Gastrocnemius medialis (tissue), 4 donors: ENCODE data around the gene SHH. TPM values are rescaled to one million over a fixed set of nuclear protein-coding genes. Genes with fewer than 3 reads are reported as not detected.

Experiments
- ATAC-seq, 2 donors: fragments of 150-250 bp; one replicate each; pipeline ENCODE4 v1.9.1; 2016
- DNase-seq, 2 donors: peaks; one replicate each; pipeline ENCODE4 v3.0.0-alpha.2; 2019
- H3K27ac ChIP-seq, 4 donors: fragments of 200-600 bp; sonication (generic); 1 replicate in 1 of 4; 2 replicates in 3 of 4; pipeline ENCODE4 v1.5.1; 2016 to 2018; ENCODE audit warnings: mild to moderate bottlenecking in 2 of 4, moderate library complexity in 1 of 4
- H3K27me3 ChIP-seq, 3 donors: fragments of 200-600 bp; sonication (generic) in 2 of 3; 1 replicate in 1 of 3; 2 replicates in 2 of 3; pipeline versions ENCODE4 v1.5.1 to v1.6.0; 2016 to 2019; ENCODE audit warnings: mild to moderate bottlenecking in 1 of 3, moderate library complexity in 1 of 3
- H3K36me3 ChIP-seq, 2 donors: fragments of 200-600 bp; sonication (generic) in 1 of 2; one replicate each; pipeline ENCODE4 v1.5.1; 2017 to 2018
- H3K4me1 ChIP-seq, 2 donors: fragments of 200-600 bp; sonication (generic) in 1 of 2; one replicate each; pipeline ENCODE4 v1.5.1; 2016 to 2017; ENCODE audit warnings: mild to moderate bottlenecking in 2 of 2
- H3K4me3 ChIP-seq, 4 donors: fragments of 200-600 bp; sonication (generic) in 3 of 4; 1 replicate in 1 of 4; 2 replicates in 3 of 4; pipeline ENCODE4 v1.5.1; 2016 to 2019; ENCODE audit warnings: mild to moderate bottlenecking in 2 of 4
- H3K9me3 ChIP-seq, 3 donors: fragments of 200-600 bp; sonication (generic) in 2 of 3; 1 replicate in 1 of 3; 2 replicates in 2 of 3; pipeline ENCODE4 v1.5.1; 2016 to 2019
- POLR2A ChIP-seq, 2 donors: fragments of 450-650 bp; IDR thresholded peaks; one replicate each; pipeline ENCODE4 v1.6.1; 2017; ENCODE audit warnings: antibody characterized with exemption in 2 of 2, mild to moderate bottlenecking in 2 of 2, moderate library complexity in 2 of 2
- in situ Hi-C, 4 donors: fragments of 200-750 bp; cut with MboI; loops; one replicate each; pipeline versions ENCODE4 v1.15.0 to v1.8.0; 2017; ENCODE audit warnings: low sequenced_read_pairs in 4 of 4
- intact Hi-C: fragments of 100-400 bp; cut with DNase I; formaldehyde crosslinking; loops from one replicate; pipeline ENCODE4 v1.15.1; 2023; ENCODE audit warnings: low total_unique reads
- total RNA-seq, 4 donors: library from RNA; depleted of rRNA; stranded (reverse); fragments of >200 nt; gene quantifications; one replicate each; pipeline versions ENCODE4 v1.1.0 to v1.2.3, GENCODE V29; 2016
- TF ChIP-seq, protein P1 (sequence below), 5 experiments: fragments of 450-650 bp in 3 of 5; fragments of 200-600 bp in 2 of 5; sonication (generic) in 2 of 5; IDR thresholded peaks in 4 of 5; conservative IDR thresholded peaks in 1 of 5; 1 replicate in 4 of 5; 2 replicates in 1 of 5; pipeline ENCODE4 v1.5.1; 2016 to 2019; ENCODE audit warnings: antibody characterized with exemption in 5 of 5, mild to moderate bottlenecking in 3 of 5, moderate library complexity in 3 of 5

SHH gene
- total RNA-seq, 4 donors from 2014 or later: not detected

DNA sequence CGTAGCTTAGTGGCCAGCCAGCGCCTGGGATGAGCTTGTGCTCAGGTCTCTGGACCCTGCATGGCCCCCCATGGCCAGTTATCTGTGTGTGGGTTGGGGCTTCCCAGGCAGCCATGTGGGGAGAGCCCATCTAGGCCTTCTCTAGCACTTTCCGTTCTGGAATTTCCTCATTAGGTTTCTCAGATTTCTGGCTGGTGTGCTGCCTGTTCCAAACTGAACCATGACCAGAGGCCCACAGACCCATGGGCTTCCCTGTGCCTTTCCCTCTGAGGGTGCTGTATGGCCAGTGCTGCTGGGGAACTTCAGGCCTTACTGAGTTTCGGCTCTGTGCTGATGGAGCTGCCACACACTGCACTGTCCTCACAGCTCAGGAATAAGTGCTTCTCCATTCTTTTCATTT is 50.2 kb downstream of the SHH start:
- no peak for TF ChIP-seq POLR2A (IDR thresholded peaks at IDR 0.05)
- TF ChIP-seq, protein P1, sequence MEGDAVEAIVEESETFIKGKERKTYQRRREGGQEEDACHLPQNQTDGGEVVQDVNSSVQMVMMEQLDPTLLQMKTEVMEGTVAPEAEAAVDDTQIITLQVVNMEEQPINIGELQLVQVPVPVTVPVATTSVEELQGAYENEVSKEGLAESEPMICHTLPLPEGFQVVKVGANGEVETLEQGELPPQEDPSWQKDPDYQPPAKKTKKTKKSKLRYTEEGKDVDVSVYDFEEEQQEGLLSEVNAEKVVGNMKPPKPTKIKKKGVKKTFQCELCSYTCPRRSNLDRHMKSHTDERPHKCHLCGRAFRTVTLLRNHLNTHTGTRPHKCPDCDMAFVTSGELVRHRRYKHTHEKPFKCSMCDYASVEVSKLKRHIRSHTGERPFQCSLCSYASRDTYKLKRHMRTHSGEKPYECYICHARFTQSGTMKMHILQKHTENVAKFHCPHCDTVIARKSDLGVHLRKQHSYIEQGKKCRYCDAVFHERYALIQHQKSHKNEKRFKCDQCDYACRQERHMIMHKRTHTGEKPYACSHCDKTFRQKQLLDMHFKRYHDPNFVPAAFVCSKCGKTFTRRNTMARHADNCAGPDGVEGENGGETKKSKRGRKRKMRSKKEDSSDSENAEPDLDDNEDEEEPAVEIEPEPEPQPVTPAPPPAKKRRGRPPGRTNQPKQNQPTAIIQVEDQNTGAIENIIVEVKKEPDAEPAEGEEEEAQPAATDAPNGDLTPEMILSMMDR (IDR thresholded peaks at IDR 0.05 in 4 of 5, conservative IDR thresholded peaks at IDR 0.05 in 1 of 5): no peak
- no peak for DNase-seq
- intact Hi-C loops: loop anchor here (10.0 kb wide), 1 partner anchor 837 kb away; no protein-coding TSS in a partner anchor
- no peaks in the 10 kb centered on the region for H3K9me3 ChIP-seq
- no peaks in the 10 kb centered on the region for H3K27me3 ChIP-seq
- in situ Hi-C loops: loop anchor here in 1 of 4 donors (25.0 kb wide), 1 partner anchor 825 kb away; no protein-coding TSS in a partner anchor
- H3K36me3 ChIP-seq: peaks cover 0 to 23% of the 10 kb centered on the region in 2 donors
- H3K4me1 ChIP-seq: peaks cover 19 to 28% of the 10 kb centered on the region in 2 donors
- no peak overlapping the region for H3K4me3 ChIP-seq
- ATAC-seq: no peak
- peak overlapping the region in 3 of 4 donors; percentile 20 to 67 (median 32) for H3K27ac ChIP-seq

DNA sequence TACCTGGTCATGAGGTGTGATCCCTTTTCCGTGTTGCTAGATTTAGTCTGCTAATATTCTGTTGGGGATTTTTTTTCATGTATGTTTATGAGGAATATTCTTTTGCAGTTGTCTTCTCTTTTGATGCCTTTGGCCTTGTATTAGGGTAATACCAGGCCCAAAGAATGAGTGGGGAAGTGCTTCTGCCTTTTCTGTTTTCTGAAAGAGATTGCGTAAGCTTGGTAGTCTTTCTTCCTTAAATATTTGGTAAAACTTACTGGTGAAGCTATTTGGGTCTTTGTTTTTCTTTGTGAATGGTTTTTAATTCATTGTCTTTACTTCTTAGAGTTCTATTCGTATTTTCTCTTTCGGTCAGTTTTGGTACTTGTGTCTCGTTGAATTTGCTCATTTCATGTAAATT is 51.1 kb downstream of the SHH start:
- H3K9me3 ChIP-seq: no peaks in the 10 kb centered on the region
- TF ChIP-seq, protein P1 (IDR thresholded peaks at IDR 0.05 in 4 of 5, conservative IDR thresholded peaks at IDR 0.05 in 1 of 5): no peak
- intact Hi-C loops (loop anchor here (10.0 kb wide), 1 partner anchor 836 kb away; no protein-coding TSS in a partner anchor), in situ Hi-C loops (loop anchor here in 1 of 4 donors (25.0 kb wide), 1 partner anchor 824 kb away; no protein-coding TSS in a partner anchor)
- DNase-seq (no peak), ATAC-seq (no peak)
- H3K4me1 ChIP-seq: peaks cover 19 to 28% of the 10 kb centered on the region in 2 donors
- H3K27me3 ChIP-seq: no peaks in the 10 kb centered on the region
- H3K4me3 ChIP-seq: no peak overlapping the region
- H3K27ac ChIP-seq: no peak overlapping the region
- peaks cover 0 to 14% of the 10 kb centered on the region in 2 donors for H3K36me3 ChIP-seq

DNA sequence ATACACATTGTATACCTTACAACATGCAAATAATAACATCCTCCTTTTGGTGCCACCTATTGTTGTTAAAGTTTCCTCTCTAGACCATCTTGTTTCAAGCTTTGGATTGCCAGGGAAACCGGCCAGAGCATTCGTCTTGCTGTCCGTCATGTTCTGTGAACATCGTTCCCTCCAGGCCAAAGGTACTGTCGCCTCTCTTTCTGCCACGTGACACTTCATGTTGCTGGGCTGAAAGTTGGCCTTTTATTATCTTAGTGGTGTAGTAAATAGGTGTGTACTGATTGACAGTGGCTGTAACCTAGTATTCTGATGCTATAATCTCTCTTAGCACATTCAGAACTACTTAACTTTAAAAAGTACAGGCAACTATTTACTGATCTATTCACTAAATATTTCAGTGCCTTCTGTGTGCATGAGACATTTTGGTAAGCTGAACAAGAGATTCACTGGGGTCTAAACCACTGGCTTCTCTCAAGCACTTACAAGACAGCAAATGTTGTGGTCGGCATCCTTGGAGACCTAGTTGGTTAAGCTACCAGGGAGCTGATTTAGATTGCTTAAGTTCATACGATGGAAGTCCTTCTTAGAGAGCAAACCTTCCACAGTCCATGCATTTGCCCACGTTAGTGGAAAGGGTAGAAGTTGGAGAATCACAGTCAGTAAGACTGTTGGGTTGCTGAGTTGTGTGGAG is 52.4 kb downstream of the SHH start:
- H3K27ac ChIP-seq: no peak overlapping the region
- peaks cover 28 to 37% of the 10 kb centered on the region in 2 donors for H3K4me1 ChIP-seq
- intact Hi-C loops (loop anchor here (10.0 kb wide), 1 partner anchor 835 kb away; no protein-coding TSS in a partner anchor), in situ Hi-C loops (loop anchor here in 2 of 4 donors (10.0 to 25.0 kb wide), 2 partner anchors 155 to 823 kb away; no protein-coding TSS in a partner anchor)
- peaks cover 0 to 5% of the 10 kb centered on the region in 2 donors for H3K36me3 ChIP-seq
- no peak overlapping the region for H3K4me3 ChIP-seq
- no peaks in the 10 kb centered on the region for H3K9me3 ChIP-seq
- DNase-seq: no peak
- ATAC-seq: no peak
- TF ChIP-seq, protein P1 (IDR thresholded peaks at IDR 0.05 in 4 of 5, conservative IDR thresholded peaks at IDR 0.05 in 1 of 5): no peak
- H3K27me3 ChIP-seq: no peaks in the 10 kb centered on the region

DNA sequence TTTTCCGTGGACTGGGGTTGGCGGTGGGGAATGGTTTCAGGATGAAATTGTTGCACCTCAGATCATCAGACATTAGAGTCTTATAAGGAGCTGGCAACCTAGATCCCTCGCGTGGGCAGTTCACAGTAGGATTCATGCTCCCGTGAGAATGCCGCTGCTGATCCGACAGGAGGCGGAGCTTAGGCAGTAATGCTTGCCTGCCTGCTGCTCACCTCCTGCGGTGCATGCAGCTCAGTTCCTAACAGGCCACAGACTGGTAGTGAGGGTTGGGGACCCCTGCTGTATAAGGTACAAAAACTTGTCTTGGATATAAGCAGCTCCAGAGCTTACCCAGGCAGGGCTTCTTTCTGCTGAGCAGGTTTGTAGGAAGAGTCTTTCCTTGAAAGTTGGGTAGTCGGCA is 53.9 kb downstream of the SHH start:
- Histone ChIP-seq H3K9me3 (no peaks in the 10 kb centered on the region), H3K27ac (no peak overlapping the region), H3K4me1 (peaks cover 44 to 47% of the 10 kb centered on the region in 2 donors), H3K27me3 (no peaks in the 10 kb centered on the region), H3K4me3 (no peak overlapping the region), H3K36me3 (no peaks in the 10 kb centered on the region)
- DNase-seq (no peak), ATAC-seq (no peak)
- intact Hi-C loops (no loop called here), in situ Hi-C loops (loop anchor here in 2 of 4 donors (10.0 to 25.0 kb wide), 2 partner anchors 154 to 821 kb away; no protein-coding TSS in a partner anchor)
- TF ChIP-seq, protein P1 (IDR thresholded peaks at IDR 0.05 in 4 of 5, conservative IDR thresholded peaks at IDR 0.05 in 1 of 5): no peak
- no peak for TF ChIP-seq POLR2A (IDR thresholded peaks at IDR 0.05)
